Measurements from ENCODE around the gene URB1. TPM values are rescaled to one million over a fixed set of nuclear protein-coding genes. Genes with fewer than 3 reads are reported as not detected.

URB1 gene
- total and polyA plus RNA-seq, 9 of the 15 experiments (the other 6 are each of a cell fraction or from before 2014, with no cell fraction given) = 0.97 to 53.6 (median 21.5) TPM

- Histone ChIP-seq H3K4me3 (no peak overlapping the region), H3K9me3 (replicated peaks; ENCODE audit: control insufficient read depth, insufficient read depth, low read depth, low read length) (no peaks in the 10 kb centered on the region), H3K79me2 (ENCODE audit: control insufficient read depth, insufficient read depth, low read length) (no peaks in the 10 kb centered on the region), H3K4me1 (replicated peaks in 1 of 2; ENCODE audit: control insufficient read depth in 2 of 2, insufficient read depth in 2 of 2, low read length in 2 of 2) (no peaks in the 10 kb centered on the region), H3K4me2 (ENCODE audit: insufficient read depth, low read length) (no peak overlapping the region), H3K9me1 (ENCODE audit: control insufficient read depth, insufficient read depth, low read length) (no peaks in the 10 kb centered on the region), H4K20me1 (replicated peaks; ENCODE audit: control insufficient read depth, insufficient read depth, low read length) (no peaks in the 10 kb centered on the region; the same call in 1 of the 2 replicates), H3K27me3 (ENCODE audit: control insufficient read depth in 2 of 2, insufficient read depth in 2 of 2, low read length in 2 of 2) (no peaks in the 10 kb centered on the region), H2AFZ (ENCODE audit: low read depth, low read length) (no peak overlapping the region), H3K36me3 (ENCODE audit: control insufficient read depth, insufficient read depth, low read length) (peaks cover 99% of the 10 kb centered on the region), H3K9ac (ENCODE audit: insufficient read depth in 1 of 2, low read depth in 2 of 2, low read length in 2 of 2) (no peak overlapping the region), H3K27ac (ENCODE audit: extremely low read depth, low read depth, low read length) (no peak overlapping the region)
- no peak for TF ChIP-seq MXD1 (CRISPR knock-in tag; IDR thresholded peaks at IDR 0.05; ENCODE audit: borderline replicate concordance, poor library complexity, severe bottlenecking)
- no peak for TF ChIP-seq RFX5 (IDR thresholded peaks at IDR 0.05; ENCODE audit: low read depth, low read length)
- TF ChIP-seq ZNF75A (CRISPR knock-in tag; IDR thresholded peaks at IDR 0.05) = no peak
- no peak for TF ChIP-seq SAP30 (IDR thresholded peaks at IDR 0.05; ENCODE audit: borderline replicate concordance, insufficient read depth, low read depth, low read length, poor library complexity, severe bottlenecking)
- no peak for TF ChIP-seq STAT5B (CRISPR knock-in tag; IDR thresholded peaks at IDR 0.05)
- no peak for TF ChIP-seq ZBTB9 (CRISPR knock-in tag; IDR thresholded peaks at IDR 0.05)
- no peak for TF ChIP-seq C11orf30 (IDR thresholded peaks at IDR 0.05; ENCODE audit: low read depth)
- TF ChIP-seq NCOA4 (IDR thresholded peaks at IDR 0.05; ENCODE audit: partially characterized antibody) = no peak
- WGBS (ENCODE audit: insufficient coverage, low coverage, missing lambda C conversion rate) = 97% methylated on average over 4 of the region's 4 CpGs
- no TSS peak for BruUV-seq (replicated peaks)
- FAIRE-seq (no peak), ATAC-seq (no peak), DNase-seq (ENCODE audit: extremely low read depth in 1 of 4, low spot score in 3 of 4) (no peak)
- in situ Hi-C loops (cut with MboI) = no loop called here
- intact Hi-C loops (cut with micrococcal nuclease) = no loop called here
- ChIA-PET CTCF (ENCODE audit: low intra/inter-chr PET ratio) (no interaction called here), POLR2A (no interaction called here)
Observed at GRCh38 chr21:32364796-32365195, 28.0 kb downstream of the URB1 start.
